OCI-LY7 (cell line): ENCODE measurements around the gene LRP1B. TPM values are rescaled to one million over a fixed set of nuclear protein-coding genes. Genes with fewer than 3 reads are reported as not detected.

Experiments used
- BruUV-seq: library from RNA; stranded (reverse); fragments of 400-500 nt; replicated peaks from 2 replicates; lab custom pipeline; 2021; lab: Mats Ljungman, UMichigan
- CTCF ChIA-PET: fragments of 300-600 bp; sonication (Branson Sonifier 250); formaldehyde crosslinking; loops from one replicate; lab custom pipeline; 2022; ENCODE audit warnings: antibody characterized with exemption; ENCODE audit not compliant: unreplicated experiment; lab: Charles Lee
- POLR2A ChIA-PET: fragments of 300-600 bp; sonication (Branson Sonifier 250); formaldehyde crosslinking; loops from one replicate; lab custom pipeline; 2022; ENCODE audit warnings: antibody characterized with exemption; lab: Charles Lee
- DNase-seq: peaks from one replicate; pipeline ENCODE4 v3.0.0-alpha.2; 2015; ENCODE audit warnings: low spot score
- H2AFZ ChIP-seq: fragments of 200-600 bp; sonication (generic), shearing (Covaris generic); 2 replicates; pipeline ENCODE4 v1.6.1; 2014; ENCODE audit warnings: mild to moderate bottlenecking, antibody characterized with exemption, low read length, moderate library complexity
- H3K27ac ChIP-seq: fragments of 200-600 bp; sonication (generic); 2 replicates; pipeline ENCODE4 v1.5.1; 2014; ENCODE audit warnings: mixed run types, low read depth, mild to moderate bottlenecking, moderate library complexity, low read length, inconsistent platforms; ENCODE audit not compliant: poor library complexity, severe bottlenecking
- H3K36me3 ChIP-seq: fragments of 200-600 bp; sonication (generic); 2 replicates; pipeline ENCODE4 v1.6.1; 2014; ENCODE audit warnings: mild to moderate bottlenecking, antibody characterized with exemption, low read length, moderate library complexity, mixed read lengths; ENCODE audit not compliant: insufficient read depth
- H3K4me1 ChIP-seq: fragments of 200-600 bp; sonication (generic); 2 replicates; pipeline ENCODE4 v1.5.1; 2014; ENCODE audit warnings: mild to moderate bottlenecking, low read length; ENCODE audit not compliant: insufficient read depth, poor library complexity, severe bottlenecking
- H3K4me2 ChIP-seq: fragments of 200-600 bp; sonication (generic); 2 replicates; pipeline ENCODE4 v1.6.1; 2014; ENCODE audit warnings: mild to moderate bottlenecking, low read length
- H3K4me3 ChIP-seq: fragments of 200-600 bp; sonication (generic); 2 replicates; pipeline ENCODE4 v1.5.1; 2014; ENCODE audit warnings: mild to moderate bottlenecking, low read depth, low read length; ENCODE audit not compliant: poor library complexity, severe bottlenecking
- H3K79me2 ChIP-seq: fragments of 200-600 bp; sonication (generic); 2 replicates; pipeline ENCODE4 v1.6.1; 2016; ENCODE audit warnings: low read depth, mild to moderate bottlenecking, low read length, moderate library complexity, mixed read lengths; ENCODE audit not compliant: insufficient read depth
- H3K9me2 ChIP-seq: fragments of 200-600 bp; sonication (generic); 2 replicates; pipeline ENCODE4 v1.6.1; 2016; ENCODE audit warnings: mild to moderate bottlenecking, low read length, mixed read lengths; ENCODE audit not compliant: insufficient read depth
- H3K9me3 ChIP-seq: fragments of 200-600 bp; sonication (generic); 2 replicates; pipeline ENCODE4 v1.6.1; 2014; ENCODE audit warnings: mild to moderate bottlenecking, mixed run types, low read length, mixed read lengths
- H4K20me1 ChIP-seq: fragments of 200-600 bp; sonication (generic); 2 replicates; pipeline ENCODE4 v1.6.1; 2014; ENCODE audit warnings: mild to moderate bottlenecking, antibody characterized with exemption, low read length, moderate library complexity, mixed read lengths; ENCODE audit not compliant: insufficient read depth
- EZH2phosphoT487 ChIP-seq: fragments of 200-600 bp; sonication (generic); IDR thresholded peaks from 2 replicates; pipeline ENCODE4 v1.6.1; 2018; ENCODE audit warnings: low read depth, borderline replicate concordance, mild to moderate bottlenecking, mixed run types, antibody characterized with exemption, low read length, moderate library complexity, mixed read lengths
- intact Hi-C: fragments of 100-400 bp; cut with micrococcal nuclease; formaldehyde crosslinking; loops from one replicate; pipeline ENCODE4 v1.10.0; 2022; ENCODE audit not compliant: unreplicated experiment
- total RNA-seq, 2 experiments: library from RNA; depleted of rRNA in 1 of 2; stranded (reverse); fragments of >200 nt in 1 of 2; shearing (Covaris generic) in 1 of 2; gene quantifications; 2 replicates each; pipeline ENCODE4 v1.2.3, GENCODE V29; 2014 to 2022
- TF ChIP-seq, protein P1 (sequence below): fragments of 200-600 bp; sonication (generic); conservative IDR thresholded peaks from 2 replicates; pipeline ENCODE4 v1.5.1; 2014; ENCODE audit warnings: mild to moderate bottlenecking, antibody characterized with exemption, low read length, moderate library complexity, mixed read lengths

The LRP1B gene
- total RNA-seq, 2 experiments from 2014 or later: not detected

DNA sequence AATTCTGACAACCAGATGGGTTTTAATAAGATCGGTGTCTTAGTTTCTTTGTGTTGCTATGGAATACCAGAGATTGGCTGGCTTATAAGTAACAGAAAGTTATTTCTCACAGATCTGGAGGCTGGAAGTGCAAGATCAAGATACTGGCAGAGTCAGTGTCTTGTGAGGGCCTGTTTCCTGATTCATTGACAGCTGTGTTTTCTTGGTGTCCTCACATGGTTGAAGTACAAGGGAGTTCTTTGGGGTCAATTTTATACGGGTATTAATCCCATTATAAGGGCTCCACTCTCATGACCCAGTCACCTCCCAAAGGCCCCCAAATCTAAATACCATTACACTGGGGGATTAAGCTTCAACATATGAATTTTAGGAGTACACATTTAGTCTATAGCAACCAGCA is 421.1 kb downstream of the LRP1B start:
- H2AFZ ChIP-seq: no peak overlapping the region
- CTCF ChIA-PET: no interaction called here

DNA sequence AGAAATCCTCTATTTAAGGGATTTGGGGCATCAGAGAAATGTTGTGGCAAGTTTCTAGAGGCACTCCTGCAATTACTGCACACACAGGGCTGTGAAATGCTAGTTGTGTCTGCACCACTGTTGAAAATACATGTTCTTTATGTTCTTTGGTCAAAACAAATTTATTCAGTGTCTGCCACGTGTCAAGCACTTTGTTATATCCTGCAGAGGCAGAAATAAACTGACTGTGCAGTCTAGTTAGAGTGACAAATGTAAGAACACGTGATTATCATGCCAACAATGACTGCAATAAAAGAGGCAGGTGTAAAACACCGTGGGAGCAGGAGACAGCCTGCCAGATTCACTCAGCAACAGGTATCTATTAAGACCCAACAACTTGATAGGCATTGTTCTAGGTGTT is 423.3 kb downstream of the LRP1B start:
- no TSS peak for BruUV-seq
- Histone ChIP-seq H3K79me2 (no peaks in the 10 kb centered on the region), H3K9me2 (no peaks in the 10 kb centered on the region), H3K4me3 (no peak overlapping the region), H3K27ac (no peak overlapping the region), H2AFZ (no peak overlapping the region), H3K4me2 (no peak overlapping the region), H3K4me1 (no peaks in the 10 kb centered on the region), H3K36me3 (no peaks in the 10 kb centered on the region), H3K9me3 (no peaks in the 10 kb centered on the region), H4K20me1 (no peaks in the 10 kb centered on the region)
- no peak for DNase-seq
- ChIA-PET CTCF (no interaction called here), POLR2A (no interaction called here)
- TF ChIP-seq EZH2phosphoT487: no peak
- TF ChIP-seq, protein P1, sequence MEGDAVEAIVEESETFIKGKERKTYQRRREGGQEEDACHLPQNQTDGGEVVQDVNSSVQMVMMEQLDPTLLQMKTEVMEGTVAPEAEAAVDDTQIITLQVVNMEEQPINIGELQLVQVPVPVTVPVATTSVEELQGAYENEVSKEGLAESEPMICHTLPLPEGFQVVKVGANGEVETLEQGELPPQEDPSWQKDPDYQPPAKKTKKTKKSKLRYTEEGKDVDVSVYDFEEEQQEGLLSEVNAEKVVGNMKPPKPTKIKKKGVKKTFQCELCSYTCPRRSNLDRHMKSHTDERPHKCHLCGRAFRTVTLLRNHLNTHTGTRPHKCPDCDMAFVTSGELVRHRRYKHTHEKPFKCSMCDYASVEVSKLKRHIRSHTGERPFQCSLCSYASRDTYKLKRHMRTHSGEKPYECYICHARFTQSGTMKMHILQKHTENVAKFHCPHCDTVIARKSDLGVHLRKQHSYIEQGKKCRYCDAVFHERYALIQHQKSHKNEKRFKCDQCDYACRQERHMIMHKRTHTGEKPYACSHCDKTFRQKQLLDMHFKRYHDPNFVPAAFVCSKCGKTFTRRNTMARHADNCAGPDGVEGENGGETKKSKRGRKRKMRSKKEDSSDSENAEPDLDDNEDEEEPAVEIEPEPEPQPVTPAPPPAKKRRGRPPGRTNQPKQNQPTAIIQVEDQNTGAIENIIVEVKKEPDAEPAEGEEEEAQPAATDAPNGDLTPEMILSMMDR: no peak
- intact Hi-C loops: no loop called here

More for the DNA sequence above, 421.1 kb downstream of the LRP1B start:
- DNase-seq: no peak
- no TSS peak for BruUV-seq
- TF ChIP-seq EZH2phosphoT487: no peak
- TF ChIP-seq, protein P1: no peak
- no peaks in the 10 kb centered on the region for H3K79me2 ChIP-seq
- no peak overlapping the region for H3K4me2 ChIP-seq
- no peaks in the 10 kb centered on the region for H3K9me3 ChIP-seq
- POLR2A ChIA-PET: interaction anchor here (0.6 to 0.7 kb wide), 2 partner anchors 169 to 411 kb away, joined by 3 to 4 read pairs; no protein-coding TSS in a partner anchor
- no peaks in the 10 kb centered on the region for H3K36me3 ChIP-seq
- no peaks in the 10 kb centered on the region for H4K20me1 ChIP-seq
- no peaks in the 10 kb centered on the region for H3K9me2 ChIP-seq
- H3K27ac ChIP-seq: no peak overlapping the region
- no peak overlapping the region for H3K4me3 ChIP-seq
- H3K4me1 ChIP-seq: no peaks in the 10 kb centered on the region
- intact Hi-C loops: no loop called here

DNA sequence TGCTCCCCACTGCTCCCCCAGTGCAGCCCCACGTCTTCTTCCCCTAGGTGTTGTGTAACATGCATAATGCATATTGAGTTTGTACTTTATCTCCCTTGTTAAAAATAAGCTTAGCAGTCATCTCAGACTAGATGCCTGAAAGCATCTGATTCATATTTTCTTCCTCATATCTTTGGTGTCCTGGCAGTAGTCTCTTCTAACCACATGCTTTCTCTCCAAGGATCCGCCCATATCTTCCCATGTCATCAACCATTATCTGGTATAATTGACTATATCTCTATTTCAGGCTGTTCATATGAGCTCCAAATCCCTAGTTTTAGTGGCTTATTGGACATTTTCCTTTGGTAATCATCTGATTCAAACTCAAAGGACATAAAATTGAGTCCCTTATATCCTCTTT is 426.3 kb downstream of the LRP1B start:
- intact Hi-C loops: no loop called here
- no peak for TF ChIP-seq EZH2phosphoT487
- TF ChIP-seq, protein P1: no peak
- no TSS peak for BruUV-seq

More for the DNA sequence above, 426.3 kb downstream of the LRP1B start:
- Histone ChIP-seq H3K4me2 (no peak overlapping the region), H3K27ac (no peak overlapping the region), H3K79me2 (no peaks in the 10 kb centered on the region), H4K20me1 (no peaks in the 10 kb centered on the region), H3K4me3 (no peak overlapping the region), H3K9me2 (no peaks in the 10 kb centered on the region), H3K36me3 (no peaks in the 10 kb centered on the region), H3K4me1 (no peaks in the 10 kb centered on the region), H3K9me3 (no peaks in the 10 kb centered on the region), H2AFZ (no peak overlapping the region)
- POLR2A ChIA-PET: no interaction called here
- CTCF ChIA-PET: no interaction called here
- no peak for DNase-seq
